Renal pelvis (tissue), 4 donors: ENCODE results near the gene GEMIN4. TPM values are rescaled to one million over a fixed set of nuclear protein-coding genes. Genes with fewer than 3 reads are reported as not detected.
"Not testable (repeated sequence)": the region's sequence is repeated elsewhere in the genome, so short reads cannot be mapped to it uniquely, and the experiment has no call there.

Experiments used
- DNase-seq: peaks from one replicate; pipeline ENCODE4 v3.0.0-alpha.2; 2013
- polyA plus RNA-seq, 3 donors: library from polyadenylated mRNA; unstranded; fragments of 120-200 nt; gene quantifications; one replicate each; pipeline ENCODE4 v1.2.1, GENCODE V29; 2013; ENCODE audit not compliant: insufficient read length in 3 of 3

GEMIN4 gene
- polyA plus RNA-seq, 3 donors, result 22.8 to 26.4 (median 24.8) TPM

GRCh38 chr17:785901-786300 lies 33.8 kb upstream of the GEMIN4 start:
- DNase-seq, result not testable (repeated sequence)

- no peak for DNase-seq
Observed at GRCh38 chr17:784143-784542, 32.1 kb upstream of the GEMIN4 start.

- DNase-seq, result peak; percentile 91
Observed at GRCh38 chr17:781805-782731, 30.0 kb upstream of the GEMIN4 start, which contains the start of the genes GLOD4 and MRM3. Gene GLOD4 (minus strand): TSS chr17:782280. CDS start chr17:782255, 25 bp downstream. Gene MRM3 (plus strand): TSS chr17:782353. CDS start chr17:782379, 26 bp downstream.

GRCh38 chr17:778096-778495 lies 26.0 kb upstream of the GEMIN4 start:
- no peak for DNase-seq

GRCh38 chr17:774313-774584 lies 22.2 kb upstream of the GEMIN4 start:
- DNase-seq, result no peak

GRCh38 chr17:773467-774312 lies 21.6 kb upstream of the GEMIN4 start:
- no peak for DNase-seq

GRCh38 chr17:773016-773415 lies 21.0 kb upstream of the GEMIN4 start:
- DNase-seq, result no peak

- DNase-seq, result no peak
Observed at GRCh38 chr17:767076-767475, 15.0 kb upstream of the GEMIN4 start.

- no peak for DNase-seq
Observed at GRCh38 chr17:760371-760770, 8.3 kb upstream of the GEMIN4 start.

- DNase-seq, result no peak
Observed at GRCh38 chr17:759964-760363, 7.9 kb upstream of the GEMIN4 start.

GRCh38 chr17:756010-756567 lies 4.0 kb upstream of the GEMIN4 start:
- not testable (repeated sequence) for DNase-seq

GRCh38 chr17:755319-755961 lies 3.4 kb upstream of the GEMIN4 start:
- not testable (repeated sequence) for DNase-seq

GRCh38 chr17:753418-753817 lies 1.4 kb upstream of the GEMIN4 start:
- DNase-seq, result no peak

GRCh38 chr17:752620-753219 lies 656 bp upstream of the GEMIN4 start:
- DNase-seq, result peak; percentile 71

- no peak for DNase-seq
Observed at GRCh38 chr17:751269-752001, 629 bp downstream of the GEMIN4 start.

- no peak for DNase-seq
Observed at GRCh38 chr17:750431-751037, 1.5 kb downstream of the GEMIN4 start.

GRCh38 chr17:749359-749758 lies 2.7 kb downstream of the GEMIN4 start:
- DNase-seq, result not testable (repeated sequence)

GRCh38 chr17:748604-749003 lies 3.5 kb downstream of the GEMIN4 start:
- DNase-seq, result not testable (repeated sequence)

GRCh38 chr17:746783-747629 lies 5.1 kb downstream of the GEMIN4 start:
- DNase-seq, result no peak
